GM12865 (cell line): ENCODE data around the gene ABAT.

ENCODE experiments used
- DNase-seq: peaks from one replicate; pipeline ENCODE4 v3.0.0; 2010; ENCODE audit warnings: low read depth
- H3K4me3 ChIP-seq: 2 replicates; pipeline ENCODE4 v1.5.1; 2011; ENCODE audit warnings: mild to moderate bottlenecking, low read depth, low read length, control low read depth
- CTCF ChIP-seq: IDR thresholded peaks from 2 replicates; pipeline ENCODE4 v1.5.1; 2011; ENCODE audit warnings: low read length, control low read depth, low read depth, inconsistent platforms; ENCODE audit not compliant: insufficient read depth; ENCODE audit errors: missing control alignments

ABAT gene

GRCh38 chr16:8721336-8722024, 47.1 kb downstream of the ABAT start:
- DNase-seq = no peak
- TF ChIP-seq CTCF = no peak
- no peak overlapping the region for H3K4me3 ChIP-seq

- no peak for DNase-seq
- no peak overlapping the region for H3K4me3 ChIP-seq
Measured at GRCh38 chr16:8722025-8722348, 47.6 kb downstream of the ABAT start.

GRCh38 chr16:8725513-8726178, 51.2 kb downstream of the ABAT start:
- DNase-seq = no peak
- H3K4me3 ChIP-seq = no peak overlapping the region
- no peak for TF ChIP-seq CTCF

More at GRCh38 chr16:8722025-8722348, 47.6 kb downstream of the ABAT start:
- TF ChIP-seq CTCF = no peak

- TF ChIP-seq CTCF = no peak
- DNase-seq = no peak
- no peak overlapping the region for H3K4me3 ChIP-seq
Measured at GRCh38 chr16:8727131-8727806, 52.9 kb downstream of the ABAT start.

- DNase-seq = no peak
- TF ChIP-seq CTCF = no peak
- no peak overlapping the region for H3K4me3 ChIP-seq
Measured at GRCh38 chr16:8727857-8728618, 53.6 kb downstream of the ABAT start.

GRCh38 chr16:8729779-8730334, 55.4 kb downstream of the ABAT start:
- no peak overlapping the region for H3K4me3 ChIP-seq
- no peak for TF ChIP-seq CTCF
- peak; percentile 3 for DNase-seq
